ENCODE data around the gene UBE2Z. TPM values are rescaled to one million over a fixed set of nuclear protein-coding genes. Genes with fewer than 3 reads are reported as not detected.
A peak's percentile ranks its signal among the peaks of the same experiment; 100 is the strongest.

Gene UBE2Z
- polyA plus RNA-seq, 2 donors: 19.0 to 30.9 TPM

DNA sequence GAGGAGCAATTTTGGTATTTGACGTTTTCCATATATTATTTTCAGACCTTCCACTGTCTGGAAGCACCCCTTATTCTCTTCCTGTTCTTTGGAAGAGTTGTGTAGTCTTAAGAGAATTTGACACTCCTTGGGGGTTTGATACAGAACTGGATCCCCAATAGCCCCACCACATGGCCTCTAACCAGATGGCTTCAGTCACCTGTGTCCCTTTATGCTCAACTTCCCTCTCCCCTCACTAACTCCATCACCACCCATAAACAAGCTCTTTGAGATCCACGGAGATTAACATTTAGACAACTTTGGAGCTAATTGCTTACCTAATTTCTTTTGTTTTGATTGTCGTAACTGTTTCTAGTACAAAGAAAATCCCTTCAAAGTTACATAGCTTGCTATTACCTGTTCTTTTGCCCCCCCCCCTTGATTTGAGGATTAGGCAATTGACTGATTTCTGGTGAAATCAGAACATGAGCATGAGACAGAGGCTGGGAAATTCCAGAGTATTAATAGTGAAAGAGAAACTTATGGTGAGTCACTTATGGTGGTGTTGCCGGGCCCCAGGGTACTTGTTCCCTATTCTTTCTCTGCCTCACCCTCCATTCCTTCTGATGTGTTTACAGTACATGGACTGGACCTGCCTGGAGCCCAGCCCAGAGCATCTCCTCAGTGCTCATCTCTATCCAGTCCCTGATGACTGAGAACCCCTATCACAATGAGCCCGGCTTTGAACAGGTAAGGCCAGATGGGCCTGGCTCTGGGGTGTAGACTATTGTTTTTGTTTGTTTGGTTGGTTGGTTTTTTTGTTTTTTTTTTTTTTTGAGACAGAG is 7.5 kb downstream of the UBE2Z start:
- Histone ChIP-seq H3K27ac (ENCODE audit: low read depth in 2 of 2, low read length in 1 of 2) (peak overlapping the region; percentile 75 to 85), H3K36me3 (ENCODE audit: control insufficient read depth in 2 of 2, insufficient read depth in 2 of 2, low read length in 1 of 2) (peaks cover 11 to 12% of the 10 kb centered on the region in 2 donors), H3K4me3 (ENCODE audit: low read depth in 1 of 2, low read length in 2 of 2) (no peak overlapping the region)

DNA sequence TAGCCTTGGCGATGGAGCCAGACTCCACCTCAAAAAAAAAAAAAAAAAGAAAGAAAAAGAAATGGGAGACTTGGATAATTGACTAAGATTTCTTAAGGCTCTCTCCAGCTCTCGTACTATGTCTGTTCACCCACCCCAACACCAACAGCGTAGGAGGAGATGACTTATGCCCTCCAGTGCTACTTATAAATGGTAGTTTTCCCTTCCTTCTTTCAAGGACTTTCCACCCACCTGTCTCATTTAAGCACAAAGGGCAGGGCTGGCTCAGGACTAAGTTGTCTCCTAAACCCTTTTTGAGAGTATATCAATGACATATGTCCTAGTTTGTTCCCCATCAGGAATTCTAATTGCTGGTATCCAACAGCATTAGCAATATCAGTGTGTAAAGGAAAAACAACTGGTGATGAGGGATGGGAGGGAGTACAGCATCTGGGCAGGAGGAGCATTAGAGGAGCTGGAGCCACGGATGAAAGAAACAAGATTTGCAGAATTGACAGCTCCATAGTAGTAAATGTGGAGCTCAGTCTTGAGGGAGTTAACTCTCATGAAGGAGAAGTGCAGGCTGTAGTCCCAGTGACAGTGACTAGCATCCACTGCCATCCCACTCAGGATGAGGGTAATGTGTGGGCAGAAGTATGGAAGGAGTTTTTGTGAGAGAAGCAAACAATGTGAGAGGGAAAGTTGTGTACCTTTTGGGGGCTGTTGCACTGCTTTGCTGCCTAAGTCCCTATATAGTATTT is 17.2 kb downstream of the UBE2Z start:
- no peak overlapping the region for H3K4me3 ChIP-seq (ENCODE audit: low read depth in 1 of 2, low read length in 2 of 2)
- H3K27me3 ChIP-seq (ENCODE audit: control insufficient read depth in 1 of 2, insufficient read depth in 2 of 2, low read length in 2 of 2): no peaks in the 10 kb centered on the region
- WGBS, 2 donors: 67 to 88% methylated on average over 4 of the region's 4 CpGs
- H3K9me3 ChIP-seq (ENCODE audit: control insufficient read depth in 2 of 2, insufficient read depth in 1 of 2, low read depth in 1 of 2, low read length in 1 of 2): no peaks in the 10 kb centered on the region
- H3K27ac ChIP-seq (ENCODE audit: low read depth in 2 of 2, low read length in 1 of 2): no peak overlapping the region
- no peaks in the 10 kb centered on the region for H3K4me1 ChIP-seq (ENCODE audit: control insufficient read depth in 2 of 2, insufficient read depth in 2 of 2, low read length in 1 of 2)
- H3K36me3 ChIP-seq (ENCODE audit: control insufficient read depth in 2 of 2, insufficient read depth in 2 of 2, low read length in 1 of 2): peaks cover 27 to 42% of the 10 kb centered on the region in 2 donors

More for the DNA sequence above, 7.5 kb downstream of the UBE2Z start:
- Histone ChIP-seq H3K27me3 (ENCODE audit: control insufficient read depth in 1 of 2, insufficient read depth in 2 of 2, low read length in 2 of 2) (no peaks in the 10 kb centered on the region), H3K4me1 (ENCODE audit: control insufficient read depth in 2 of 2, insufficient read depth in 2 of 2, low read length in 1 of 2) (peaks cover 0 to 3% of the 10 kb centered on the region in 2 donors), H3K9me3 (ENCODE audit: control insufficient read depth in 2 of 2, insufficient read depth in 1 of 2, low read depth in 1 of 2, low read length in 1 of 2) (no peaks in the 10 kb centered on the region)
- WGBS, 2 donors: 37 to 55% methylated on average over 5 of the region's 5 CpGs

DNA sequence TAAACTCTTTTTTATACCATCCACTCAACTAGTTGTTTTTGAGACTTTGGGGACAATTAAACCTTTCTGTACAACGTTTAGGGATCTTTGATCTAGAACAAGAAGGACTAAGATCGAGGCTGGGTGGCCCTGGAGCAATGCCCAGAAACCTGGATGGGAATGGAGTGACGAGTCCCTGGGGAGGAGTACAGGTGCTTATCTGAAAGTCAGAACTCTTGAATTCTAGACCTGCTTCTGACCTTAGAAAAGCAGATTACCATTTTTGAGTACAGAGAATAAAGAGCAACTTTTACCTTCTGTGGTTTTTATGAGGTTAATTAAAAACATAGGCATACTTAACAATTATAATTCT is 17.8 kb downstream of the UBE2Z start:
- H3K36me3 ChIP-seq (ENCODE audit: control insufficient read depth in 2 of 2, insufficient read depth in 2 of 2, low read length in 1 of 2): peaks cover 25 to 40% of the 10 kb centered on the region in 2 donors
- no peaks in the 10 kb centered on the region for H3K9me3 ChIP-seq (ENCODE audit: control insufficient read depth in 2 of 2, insufficient read depth in 1 of 2, low read depth in 1 of 2, low read length in 1 of 2)
- 41 to 47% methylated on average over 3 of the region's 3 CpGs for WGBS, 2 donors
- no peaks in the 10 kb centered on the region for H3K4me1 ChIP-seq (ENCODE audit: control insufficient read depth in 2 of 2, insufficient read depth in 2 of 2, low read length in 1 of 2)
- H3K4me3 ChIP-seq (ENCODE audit: low read depth in 1 of 2, low read length in 2 of 2): no peak overlapping the region
- no peaks in the 10 kb centered on the region for H3K27me3 ChIP-seq (ENCODE audit: control insufficient read depth in 1 of 2, insufficient read depth in 2 of 2, low read length in 2 of 2)
- no peak overlapping the region for H3K27ac ChIP-seq (ENCODE audit: low read depth in 2 of 2, low read length in 1 of 2)

DNA sequence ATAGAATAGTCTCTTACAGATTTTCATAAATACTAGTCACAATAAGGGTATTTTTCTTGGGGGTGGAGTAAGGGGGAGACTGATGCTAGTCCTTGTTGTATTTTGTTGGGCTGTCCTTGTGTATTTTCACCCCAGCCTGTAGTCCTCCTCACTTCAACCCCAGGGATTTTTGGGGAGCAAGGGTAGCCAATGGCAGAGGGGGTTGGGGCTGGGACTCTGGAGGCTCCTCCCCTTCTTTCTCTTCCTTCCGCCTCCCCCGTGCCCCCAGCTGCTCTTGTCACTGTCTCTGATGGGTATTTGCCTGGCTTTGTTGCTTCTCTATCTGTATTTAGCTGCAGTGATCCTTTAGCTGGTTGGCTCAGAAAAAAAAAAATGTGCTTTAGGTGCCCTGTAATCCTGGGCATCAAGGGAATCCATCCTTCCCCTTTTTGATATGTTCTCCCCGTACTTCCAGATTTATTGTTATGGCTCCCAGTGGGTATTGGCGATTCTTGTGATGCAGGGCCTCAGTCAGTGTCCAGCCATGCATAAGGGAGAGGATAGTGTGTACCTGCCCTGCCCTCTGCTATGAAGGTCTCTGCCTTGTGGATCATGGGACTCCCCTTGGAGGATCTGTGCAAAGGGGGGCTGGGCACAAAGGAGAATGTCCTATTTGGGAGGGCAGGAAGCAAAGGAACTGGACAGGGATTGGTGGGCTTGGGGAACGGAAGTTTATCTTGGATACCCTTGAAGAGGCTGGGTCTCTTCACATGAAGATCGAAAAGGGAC is 20.0 kb downstream of the UBE2Z start:
- 69 to 88% methylated on average over 6 of the region's 6 CpGs for WGBS, 2 donors
- H3K36me3 ChIP-seq (ENCODE audit: control insufficient read depth in 2 of 2, insufficient read depth in 2 of 2, low read length in 1 of 2): peaks cover 30 to 34% of the 10 kb centered on the region in 2 donors

DNA sequence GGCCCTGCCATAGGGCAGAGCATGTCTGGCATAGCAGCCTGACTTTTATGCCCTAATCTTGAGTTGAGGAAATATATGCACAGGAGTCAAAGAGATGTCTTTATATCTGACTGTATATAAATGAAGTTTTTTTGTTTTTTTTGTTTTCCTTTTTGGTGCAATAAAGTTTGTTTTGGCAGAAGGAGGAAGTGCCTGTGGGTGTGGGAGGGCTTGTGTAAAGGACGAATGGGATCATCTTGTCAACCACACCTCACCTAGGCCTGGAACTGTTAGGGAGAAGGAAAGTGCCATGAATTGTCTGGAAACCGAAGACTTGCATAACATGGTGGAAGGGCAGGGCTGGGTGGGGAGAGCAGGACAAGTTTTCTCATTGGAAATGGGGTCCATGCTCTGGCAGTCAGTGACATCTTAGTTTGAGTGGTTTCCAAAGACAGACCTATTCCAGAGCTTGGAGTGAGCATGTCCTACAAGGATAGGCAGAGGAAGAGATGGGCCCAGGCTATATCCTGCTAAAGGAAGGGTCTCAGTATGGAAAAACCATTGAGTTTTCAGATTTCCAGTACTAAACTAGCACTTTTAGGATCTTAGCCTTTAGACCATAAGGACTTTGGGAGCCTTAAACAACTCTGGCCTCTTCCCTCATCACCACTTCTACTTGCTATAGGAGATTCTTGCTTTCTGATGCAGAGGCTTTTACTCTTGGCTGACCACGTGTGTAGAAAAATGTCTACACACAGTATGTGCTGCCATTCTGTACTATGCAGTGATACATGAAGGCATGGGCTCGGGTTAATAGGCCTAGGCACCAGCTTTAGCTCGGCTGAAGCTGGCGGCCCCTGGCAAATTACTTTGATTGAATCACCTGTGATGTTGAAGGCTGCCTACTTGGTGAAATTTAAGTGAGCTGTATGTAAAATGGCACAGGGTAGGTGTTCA is 20.9 kb downstream of the UBE2Z start:
- Histone ChIP-seq H3K4me3 (ENCODE audit: low read depth in 1 of 2, low read length in 2 of 2) (no peak overlapping the region), H3K27me3 (ENCODE audit: control insufficient read depth in 1 of 2, insufficient read depth in 2 of 2, low read length in 2 of 2) (no peaks in the 10 kb centered on the region), H3K36me3 (ENCODE audit: control insufficient read depth in 2 of 2, insufficient read depth in 2 of 2, low read length in 1 of 2) (peaks cover 32 to 39% of the 10 kb centered on the region in 2 donors), H3K27ac (ENCODE audit: low read depth in 2 of 2, low read length in 1 of 2) (no peak overlapping the region), H3K4me1 (ENCODE audit: control insufficient read depth in 2 of 2, insufficient read depth in 2 of 2, low read length in 1 of 2) (no peaks in the 10 kb centered on the region), H3K9me3 (ENCODE audit: control insufficient read depth in 2 of 2, insufficient read depth in 1 of 2, low read depth in 1 of 2, low read length in 1 of 2) (no peaks in the 10 kb centered on the region)
- 72 to 82% methylated on average over 6 of the region's 6 CpGs for WGBS, 2 donors

More for the DNA sequence above, 20.0 kb downstream of the UBE2Z start:
- Histone ChIP-seq H3K4me3 (ENCODE audit: low read depth in 1 of 2, low read length in 2 of 2) (no peak overlapping the region), H3K4me1 (ENCODE audit: control insufficient read depth in 2 of 2, insufficient read depth in 2 of 2, low read length in 1 of 2) (no peaks in the 10 kb centered on the region), H3K27ac (ENCODE audit: low read depth in 2 of 2, low read length in 1 of 2) (no peak overlapping the region), H3K27me3 (ENCODE audit: control insufficient read depth in 1 of 2, insufficient read depth in 2 of 2, low read length in 2 of 2) (no peaks in the 10 kb centered on the region), H3K9me3 (ENCODE audit: control insufficient read depth in 2 of 2, insufficient read depth in 1 of 2, low read depth in 1 of 2, low read length in 1 of 2) (no peaks in the 10 kb centered on the region)

DNA sequence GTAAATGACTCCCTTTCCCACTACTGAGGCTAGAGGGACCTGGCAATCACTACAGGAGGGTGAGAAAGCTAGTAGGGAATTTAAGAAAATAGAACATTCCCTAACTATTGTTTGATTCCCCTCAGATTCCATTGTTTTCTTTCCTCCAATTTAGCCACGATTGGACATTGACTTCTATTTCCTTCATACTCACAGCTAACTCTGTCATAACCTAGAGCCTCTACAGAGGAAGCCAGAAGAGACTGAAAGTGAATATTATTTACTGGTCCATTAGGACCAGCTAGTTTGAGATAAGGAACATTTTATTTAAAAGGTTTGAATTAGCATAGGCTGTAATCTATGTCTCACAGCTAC is 21.6 kb downstream of the UBE2Z start:
- H3K27me3 ChIP-seq (ENCODE audit: control insufficient read depth in 1 of 2, insufficient read depth in 2 of 2, low read length in 2 of 2): no peaks in the 10 kb centered on the region
- 54 to 55% methylated on average over 1 of the region's 1 CpG for WGBS, 2 donors
- H3K9me3 ChIP-seq (ENCODE audit: control insufficient read depth in 2 of 2, insufficient read depth in 1 of 2, low read depth in 1 of 2, low read length in 1 of 2): no peaks in the 10 kb centered on the region
- no peaks in the 10 kb centered on the region for H3K4me1 ChIP-seq (ENCODE audit: control insufficient read depth in 2 of 2, insufficient read depth in 2 of 2, low read length in 1 of 2)
- H3K27ac ChIP-seq (ENCODE audit: low read depth in 2 of 2, low read length in 1 of 2): no peak overlapping the region
- H3K36me3 ChIP-seq (ENCODE audit: control insufficient read depth in 2 of 2, insufficient read depth in 2 of 2, low read length in 1 of 2): peaks cover 32 to 40% of the 10 kb centered on the region in 2 donors
- no peak overlapping the region for H3K4me3 ChIP-seq (ENCODE audit: low read depth in 1 of 2, low read length in 2 of 2)

DNA sequence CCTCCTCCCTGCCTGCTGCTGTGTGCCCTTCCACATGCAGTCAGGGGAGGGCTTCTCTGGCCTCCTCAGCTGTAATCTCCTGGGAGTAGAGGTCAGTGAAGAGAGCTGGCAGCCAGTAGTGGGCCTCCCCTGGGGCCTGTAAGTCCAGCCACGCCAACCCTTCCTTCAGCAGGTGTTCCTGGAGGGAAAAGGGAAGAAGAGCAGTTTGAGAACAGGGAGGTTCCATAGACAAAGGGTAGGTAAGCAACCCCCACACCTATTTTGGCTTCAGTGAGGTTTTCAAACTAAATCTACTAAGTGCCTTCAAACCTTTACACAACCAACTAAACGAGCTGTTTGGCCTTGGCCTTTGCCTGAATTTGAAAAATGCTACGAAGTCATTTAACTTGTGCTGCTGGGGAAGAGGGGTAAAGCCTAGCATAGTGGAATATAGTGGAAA is 22.2 kb downstream of the UBE2Z start:
- no peak overlapping the region for H3K4me3 ChIP-seq (ENCODE audit: low read depth in 1 of 2, low read length in 2 of 2)
- no peaks in the 10 kb centered on the region for H3K9me3 ChIP-seq (ENCODE audit: control insufficient read depth in 2 of 2, insufficient read depth in 1 of 2, low read depth in 1 of 2, low read length in 1 of 2)
- no peak overlapping the region for H3K27ac ChIP-seq (ENCODE audit: low read depth in 2 of 2, low read length in 1 of 2)
- H3K4me1 ChIP-seq (ENCODE audit: control insufficient read depth in 2 of 2, insufficient read depth in 2 of 2, low read length in 1 of 2): no peaks in the 10 kb centered on the region
- 64 to 69% methylated on average over 3 of the region's 3 CpGs for WGBS, 2 donors
- H3K36me3 ChIP-seq (ENCODE audit: control insufficient read depth in 2 of 2, insufficient read depth in 2 of 2, low read length in 1 of 2): peaks cover 29 to 40% of the 10 kb centered on the region in 2 donors
- H3K27me3 ChIP-seq (ENCODE audit: control insufficient read depth in 1 of 2, insufficient read depth in 2 of 2, low read length in 2 of 2): no peaks in the 10 kb centered on the region

DNA sequence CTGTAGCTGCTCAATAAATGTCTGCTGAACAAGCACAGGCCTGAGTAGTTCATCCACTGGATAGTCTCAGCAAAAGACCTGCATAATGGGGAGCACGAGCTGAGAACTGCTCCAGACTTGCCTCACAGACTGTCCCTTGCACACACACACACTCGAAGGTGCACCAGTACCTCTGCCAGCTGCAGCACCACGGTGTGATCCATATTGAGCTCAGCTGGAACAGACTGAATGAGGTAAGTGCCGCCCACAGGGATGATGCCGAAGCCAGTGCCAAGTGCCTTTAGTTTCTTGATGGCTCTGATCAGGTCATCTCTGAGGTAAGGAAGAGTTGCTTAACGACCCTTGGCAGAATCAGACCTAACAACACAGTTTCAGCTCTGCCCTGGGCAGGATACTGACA is 24.8 kb downstream of the UBE2Z start:
- H3K4me1 ChIP-seq (ENCODE audit: control insufficient read depth in 2 of 2, insufficient read depth in 2 of 2, low read length in 1 of 2): no peaks in the 10 kb centered on the region
- H3K4me3 ChIP-seq (ENCODE audit: low read depth in 1 of 2, low read length in 2 of 2): no peak overlapping the region
- no peaks in the 10 kb centered on the region for H3K27me3 ChIP-seq (ENCODE audit: control insufficient read depth in 1 of 2, insufficient read depth in 2 of 2, low read length in 2 of 2)
- WGBS, 2 donors: 79 to 89% methylated on average over 6 of the region's 6 CpGs
- no peaks in the 10 kb centered on the region for H3K9me3 ChIP-seq (ENCODE audit: control insufficient read depth in 2 of 2, insufficient read depth in 1 of 2, low read depth in 1 of 2, low read length in 1 of 2)
- H3K36me3 ChIP-seq (ENCODE audit: control insufficient read depth in 2 of 2, insufficient read depth in 2 of 2, low read length in 1 of 2): peaks cover 22 to 30% of the 10 kb centered on the region in 2 donors
- no peak overlapping the region for H3K27ac ChIP-seq (ENCODE audit: low read depth in 2 of 2, low read length in 1 of 2)
